ENCODE measurements around the gene PARL.

- TF ChIP-seq POLR2AphosphoS5 (IDR thresholded peaks at IDR 0.05; ENCODE audit: borderline replicate concordance, low read depth, low read length) (no peak), EZH2 (IDR thresholded peaks at IDR 0.05) (no peak)
Measured at GRCh38 chr3:183897606-183898005, 12.9 kb upstream of the PARL start.
